ENCODE data around the gene FLYWCH1. TPM values are rescaled to one million over a fixed set of nuclear protein-coding genes. Genes with fewer than 3 reads are reported as not detected.

FLYWCH1 gene
- total and polyA plus RNA-seq, 8 donors: 11.5 to 40.4 (median 16.5) TPM

- no peak for FAIRE-seq
- intact Hi-C loops (cut with DNase I): loop anchor here in 1 of 3 donors (2.0 kb wide), 1 partner anchor 27 kb away; no protein-coding TSS in a partner anchor
Observed at GRCh38 chr16:2867987-2868789, 43.5 kb upstream of the FLYWCH1 start.

GRCh38 chr16:2871926-2872325 lies 39.8 kb upstream of the FLYWCH1 start:
- peaks cover 0 to 5% (median 0%) of the 10 kb centered on the region in 4 donors for H3K27me3 ChIP-seq
- H3K4me1 ChIP-seq: no peaks in the 10 kb centered on the region
- no peak for FAIRE-seq
- H3K36me3 ChIP-seq: no peaks in the 10 kb centered on the region
- no peak overlapping the region for H3K4me3 ChIP-seq
- DNase-seq: no peak
- ATAC-seq: no peak
- H3K9me3 ChIP-seq: no peaks in the 10 kb centered on the region
- no peak for TF ChIP-seq CTCF (IDR thresholded peaks at IDR 0.05)
- 55 to 61% methylated on average over 6 of the region's 6 CpGs for WGBS, 2 donors
- intact Hi-C loops (cut with DNase I): loop anchor here in 1 of 3 donors (5.0 kb wide), 1 partner anchor 45 kb away; no protein-coding TSS in a partner anchor
- H3K27ac ChIP-seq: no peak overlapping the region

More at GRCh38 chr16:2867987-2868789, 43.5 kb upstream of the FLYWCH1 start:
- peak; percentile 96 to 99 (median 98) for TF ChIP-seq CTCF (IDR thresholded peaks at IDR 0.05)
- peak overlapping the region; percentile 84 to 92 (median 90) for H3K27ac ChIP-seq
- no peaks in the 10 kb centered on the region for H3K4me1 ChIP-seq
- peak; percentile 89 to 98 (median 94) for DNase-seq
- H3K4me3 ChIP-seq: peak overlapping the region; percentile 40 to 63 (median 48)
- 1% methylated on average over 44 to 45 of the region's 45 CpGs for WGBS, 2 donors
- no peaks in the 10 kb centered on the region for H3K9me3 ChIP-seq
- peaks cover 0 to 5% (median 0%) of the 10 kb centered on the region in 4 donors for H3K27me3 ChIP-seq
- ATAC-seq: peak; percentile 98 to 99 (median 98)
- no peaks in the 10 kb centered on the region for H3K36me3 ChIP-seq

- ATAC-seq (no peak), FAIRE-seq (no peak), DNase-seq (no peak)
- Histone ChIP-seq H3K9me3 (no peaks in the 10 kb centered on the region), H3K27ac (no peak overlapping the region), H3K4me3 (no peak overlapping the region), H3K36me3 (no peaks in the 10 kb centered on the region), H3K27me3 (peaks cover 0 to 5% (median 0%) of the 10 kb centered on the region in 4 donors), H3K4me1 (no peaks in the 10 kb centered on the region)
- 45 to 50% methylated on average over 21 of the region's 21 CpGs for WGBS, 2 donors
- intact Hi-C loops (cut with DNase I): loop anchor here in 1 of 3 donors (5.0 kb wide), 1 partner anchor 43 kb away; no protein-coding TSS in a partner anchor
- TF ChIP-seq CTCF (IDR thresholded peaks at IDR 0.05): no peak
Observed at GRCh38 chr16:2874032-2874911, 37.5 kb upstream of the FLYWCH1 start.

- Histone ChIP-seq H3K27me3 (peaks cover 0 to 5% (median 0%) of the 10 kb centered on the region in 4 donors), H3K36me3 (no peaks in the 10 kb centered on the region), H3K4me3 (no peak overlapping the region), H3K27ac (no peak overlapping the region), H3K9me3 (no peaks in the 10 kb centered on the region), H3K4me1 (no peaks in the 10 kb centered on the region)
- intact Hi-C loops (cut with DNase I): loop anchor here in 1 of 3 donors (5.0 kb wide), 1 partner anchor 42 kb away; no protein-coding TSS in a partner anchor
- peak; percentile 65 to 91 (median 82) for DNase-seq
- ATAC-seq: peak; percentile 99 to 100 (median 100)
- peak; percentile 51 for FAIRE-seq
- TF ChIP-seq CTCF (IDR thresholded peaks at IDR 0.05): peak; percentile 92 to 97 (median 95)
- WGBS, 2 donors: 7 to 9% methylated on average over 25 of the region's 25 CpGs
Observed at GRCh38 chr16:2874912-2875362, 36.8 kb upstream of the FLYWCH1 start.
